ENCODE results near the gene DNAH10. TPM values are rescaled to one million over a fixed set of nuclear protein-coding genes. Genes with fewer than 3 reads are reported as not detected.

The DNAH10 gene
- total and polyA plus RNA-seq, 10 of the 15 experiments (the other 5 are each of a cell fraction or from before 2014, with no cell fraction given) = 0.01 to 0.32 (median 0.06) TPM

- no peak for TF ChIP-seq BCLAF1 (IDR thresholded peaks at IDR 0.05)
These were observed 187.0 kb downstream of the DNAH10 start (continued) for GRCh38 chr12:123948796-123949769.

DNA sequence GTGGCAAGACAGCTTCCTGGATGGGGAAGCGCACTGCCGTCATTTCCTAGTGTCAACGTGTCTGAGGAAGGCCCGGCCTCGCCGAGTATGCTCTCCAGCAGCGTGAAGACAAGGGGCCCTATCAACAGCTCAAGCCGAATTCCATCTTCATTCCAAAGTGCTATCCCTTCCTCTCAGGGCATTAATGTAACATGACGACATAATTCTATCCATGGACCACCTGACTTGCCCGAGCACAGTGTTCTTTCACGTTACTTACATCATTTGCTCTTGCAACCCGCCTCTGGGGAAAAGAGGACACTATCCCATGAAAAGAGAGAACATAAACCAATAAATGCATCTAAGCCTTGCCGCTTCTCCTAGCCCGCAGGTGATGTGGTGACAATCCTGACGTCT is 187.7 kb downstream of the DNAH10 start:
- ChIA-PET RAD21 (ENCODE audit: unreplicated experiment) (no interaction called here), POLR2A (no interaction called here), SMC1A (ENCODE audit: uncharacterized antibody, unreplicated experiment) (interaction anchor here (0.6 kb wide), 1 partner anchor 15 kb away, joined by 3 read pairs; no protein-coding TSS in a partner anchor), CTCF (no interaction called here)
- Histone ChIP-seq H3K4me1 (ENCODE audit: control insufficient read depth, insufficient read depth, low read length) (no peaks in the 10 kb centered on the region), H2AFZ (ENCODE audit: control insufficient read depth, low read depth, low read length) (no peak overlapping the region), H3K27me3 (replicated peaks in 1 of 2; ENCODE audit: control insufficient read depth in 2 of 2, insufficient read depth in 2 of 2, low read length in 1 of 2) (no peaks in the 10 kb centered on the region; a peak in 1 of 4 replicates), H3K27ac (ENCODE audit: control insufficient read depth, insufficient read depth) (no peak overlapping the region), H3K9ac (ENCODE audit: control insufficient read depth, insufficient read depth, low read length) (no peak overlapping the region), H4K20me1 (ENCODE audit: control insufficient read depth, insufficient read depth) (no peaks in the 10 kb centered on the region), H3K4me2 (ENCODE audit: control insufficient read depth, insufficient read depth) (no peak overlapping the region), H3K79me2 (ENCODE audit: control insufficient read depth, insufficient read depth, low read length) (no peaks in the 10 kb centered on the region), H3K36me3 (ENCODE audit: control insufficient read depth in 2 of 2, insufficient read depth in 2 of 2, low read length in 1 of 2) (no peaks in the 10 kb centered on the region), H3K4me3 (no peak overlapping the region), H3K9me3 (replicated peaks; ENCODE audit: control insufficient read depth, insufficient read depth, low read length) (no peaks in the 10 kb centered on the region)
- no peak for DNase-seq (ENCODE audit: low read depth, low spot score)
- intact Hi-C loops (cut with micrococcal nuclease; ENCODE audit: unreplicated experiment) = no loop called here
- ATAC-seq = no peak
- in situ Hi-C loops (cut with MboI) = no loop called here
- FAIRE-seq = no peak
- no peak for TF ChIP-seq ZNF622 (IDR thresholded peaks at IDR 0.05)
- no peak for TF ChIP-seq TARDBP (IDR thresholded peaks at IDR 0.05; ENCODE audit: borderline replicate concordance)
- no peak for TF ChIP-seq MEF2B (IDR thresholded peaks at IDR 0.05; ENCODE audit: partially characterized antibody, poor library complexity, severe bottlenecking)
- no peak for TF ChIP-seq CEBPB (IDR thresholded peaks at IDR 0.05; ENCODE audit: borderline replicate concordance in 1 of 2, low read depth in 2 of 2, low read length in 2 of 2)
- no peak for TF ChIP-seq RCOR1 (conservative IDR thresholded peaks at IDR 0.05; ENCODE audit: low read depth, low read length)
- TF ChIP-seq, protein P1, sequence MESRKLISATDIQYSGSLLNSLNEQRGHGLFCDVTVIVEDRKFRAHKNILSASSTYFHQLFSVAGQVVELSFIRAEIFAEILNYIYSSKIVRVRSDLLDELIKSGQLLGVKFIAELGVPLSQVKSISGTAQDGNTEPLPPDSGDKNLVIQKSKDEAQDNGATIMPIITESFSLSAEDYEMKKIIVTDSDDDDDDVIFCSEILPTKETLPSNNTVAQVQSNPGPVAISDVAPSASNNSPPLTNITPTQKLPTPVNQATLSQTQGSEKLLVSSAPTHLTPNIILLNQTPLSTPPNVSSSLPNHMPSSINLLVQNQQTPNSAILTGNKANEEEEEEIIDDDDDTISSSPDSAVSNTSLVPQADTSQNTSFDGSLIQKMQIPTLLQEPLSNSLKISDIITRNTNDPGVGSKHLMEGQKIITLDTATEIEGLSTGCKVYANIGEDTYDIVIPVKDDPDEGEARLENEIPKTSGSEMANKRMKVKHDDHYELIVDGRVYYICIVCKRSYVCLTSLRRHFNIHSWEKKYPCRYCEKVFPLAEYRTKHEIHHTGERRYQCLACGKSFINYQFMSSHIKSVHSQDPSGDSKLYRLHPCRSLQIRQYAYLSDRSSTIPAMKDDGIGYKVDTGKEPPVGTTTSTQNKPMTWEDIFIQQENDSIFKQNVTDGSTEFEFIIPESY (IDR thresholded peaks at IDR 0.05) = no peak
- TF ChIP-seq BMI1 (IDR thresholded peaks at IDR 0.05; ENCODE audit: borderline replicate concordance) = no peak
- TF ChIP-seq IRF4 (IDR thresholded peaks at IDR 0.05; ENCODE audit: low read depth, low read length) = no peak
- TF ChIP-seq MXI1 (IDR thresholded peaks at IDR 0.05; ENCODE audit: low read depth, low read length) = no peak
- no TSS peak for BruUV-seq (replicated peaks)
- WGBS (ENCODE audit: insufficient coverage, insufficient replicate concordance, low lambda C conversion rate, missing lambda C conversion rate) = 62% methylated on average over 15 of the region's 15 CpGs
